Neural cell (in vitro differentiated cells): ENCODE data around the gene KNOP1. TPM values are rescaled to one million over a fixed set of nuclear protein-coding genes. Genes with fewer than 3 reads are reported as not detected.
"Not testable (repeated sequence)": the region's sequence is repeated elsewhere in the genome, so short reads cannot be mapped to it uniquely, and the experiment has no call there.

Experiments
- H2AFZ ChIP-seq: fragments of 200-600, 300-800 bp; sonication (generic), shearing (Covaris generic); 2 replicates; pipeline ENCODE4 v1.6.0; 2014; ENCODE audit warnings: low read depth, mild to moderate bottlenecking, antibody characterized with exemption, low read length, moderate library complexity
- H3F3A ChIP-seq: fragments of 200-600 bp; shearing (Covaris generic); 2 replicates; pipeline ENCODE4 v1.6.1; 2016; ENCODE audit warnings: mild to moderate bottlenecking, moderate library complexity, mixed read lengths, antibody characterized with exemption, low read length; ENCODE audit not compliant: insufficient read depth, poor library complexity, severe bottlenecking
- H3K27ac ChIP-seq: fragments of 200-600, 300-800 bp; sonication (generic), shearing (Covaris generic); 2 replicates; pipeline ENCODE4 v1.5.1; 2014; ENCODE audit warnings: mild to moderate bottlenecking, low read length, moderate library complexity
- H3K27me3 ChIP-seq: fragments of 300-800, 200-600 bp; sonication (generic), shearing (Covaris generic); 2 replicates; pipeline ENCODE4 v1.6.0; 2014; ENCODE audit warnings: mild to moderate bottlenecking, low read depth, low read length, moderate library complexity; ENCODE audit not compliant: insufficient read depth
- H3K36me3 ChIP-seq: fragments of 300-800, 200-600 bp; sonication (generic), shearing (Covaris generic); 2 replicates; pipeline ENCODE4 v1.5.1; 2014; ENCODE audit warnings: mild to moderate bottlenecking, antibody characterized with exemption, low read length, moderate library complexity; ENCODE audit not compliant: insufficient read depth
- H3K4me2 ChIP-seq: fragments of 300-800, 200-600 bp; sonication (generic), shearing (Covaris generic); 2 replicates; pipeline ENCODE4 v1.6.0; 2014; ENCODE audit warnings: mild to moderate bottlenecking, low read length
- H3K4me3 ChIP-seq: fragments of 300-800, 200-600 bp; sonication (generic), shearing (Covaris generic); 2 replicates; pipeline ENCODE4 v1.5.1; 2014; ENCODE audit warnings: mild to moderate bottlenecking, low read length, moderate library complexity
- H3K79me2 ChIP-seq: fragments of 200-600 bp; shearing (Covaris generic); replicated peaks from 2 replicates; pipeline ENCODE4 v1.6.0; 2014; ENCODE audit warnings: mild to moderate bottlenecking, low read length, moderate library complexity; ENCODE audit not compliant: insufficient read depth
- H3K9ac ChIP-seq: fragments of 300-800, 200-600 bp; sonication (generic), shearing (Covaris generic); 2 replicates; pipeline ENCODE4 v1.6.1; 2016; ENCODE audit warnings: mild to moderate bottlenecking, low read length, mixed read lengths
- H3K9me2 ChIP-seq: fragments of 200-600 bp; shearing (Covaris generic); 2 replicates; pipeline ENCODE4 v1.6.1; 2016; ENCODE audit warnings: mild to moderate bottlenecking, low read length, mixed read lengths; ENCODE audit not compliant: insufficient read depth
- H3K9me3 ChIP-seq: fragments of 200-600, 300-800 bp; sonication (generic), shearing (Covaris generic); 2 replicates; pipeline ENCODE4 v1.6.1; 2016; ENCODE audit warnings: mild to moderate bottlenecking, mixed run types, low read length, moderate library complexity, mixed read lengths
- H4K20me1 ChIP-seq: fragments of 200-600 bp; shearing (Covaris generic); 2 replicates; pipeline ENCODE4 v1.6.1; 2016; ENCODE audit warnings: mild to moderate bottlenecking, mixed run types; ENCODE audit not compliant: insufficient read depth
- CTCF ChIP-seq: fragments of 450-650 bp; IDR thresholded peaks from 2 replicates; pipeline ENCODE4 v1.5.1; 2014; ENCODE audit warnings: antibody characterized with exemption, mild to moderate bottlenecking, moderate library complexity; ENCODE audit not compliant: poor library complexity, severe bottlenecking
- EP300 ChIP-seq: fragments of 450-650 bp; conservative IDR thresholded peaks from 2 replicates; pipeline ENCODE4 v1.6.1; 2014; ENCODE audit warnings: antibody characterized with exemption, mild to moderate bottlenecking, moderate library complexity; ENCODE audit not compliant: poor library complexity, severe bottlenecking
- EZH2 ChIP-seq: fragments of 200-600, 300-800 bp; shearing (Covaris generic), sonication (generic); IDR thresholded peaks from 2 replicates; pipeline ENCODE4 v1.6.1; 2014; ENCODE audit warnings: antibody characterized with exemption, low read length, borderline replicate concordance, mild to moderate bottlenecking; ENCODE audit not compliant: insufficient read depth, poor library complexity, severe bottlenecking
- MXI1 ChIP-seq: fragments of 450-650 bp; conservative IDR thresholded peaks from 2 replicates; pipeline ENCODE4 v1.6.1; 2014; ENCODE audit warnings: antibody characterized with exemption, mild to moderate bottlenecking; ENCODE audit not compliant: poor library complexity, severe bottlenecking
- POLR2AphosphoS5 ChIP-seq: IDR thresholded peaks from 2 replicates; pipeline ENCODE4 v1.6.1; 2012
- RAD21 ChIP-seq: fragments of 450-650 bp; conservative IDR thresholded peaks from 2 replicates; pipeline ENCODE4 v1.6.1; 2014; ENCODE audit warnings: antibody characterized with exemption, mild to moderate bottlenecking, moderate library complexity
- REST ChIP-seq: IDR thresholded peaks from 2 replicates; pipeline ENCODE4 v1.6.1; 2012; ENCODE audit warnings: borderline replicate concordance
- SMC3 ChIP-seq: fragments of 450-650 bp; conservative IDR thresholded peaks from 2 replicates; pipeline ENCODE4 v1.6.1; 2014; ENCODE audit warnings: antibody characterized with exemption, mild to moderate bottlenecking, moderate library complexity; ENCODE audit not compliant: poor library complexity
- TAF1 ChIP-seq: IDR thresholded peaks from 2 replicates; pipeline ENCODE4 v1.6.1; 2012; ENCODE audit warnings: low read depth
- polyA plus RNA-seq: library from polyadenylated mRNA; depleted of rRNA; stranded (reverse); fragments of >200 nt; gene quantifications from 2 replicates; pipeline ENCODE4 v1.2.3, GENCODE V29; 2014

The KNOP1 gene
- polyA plus RNA-seq, 1 donor from 2014 or later: 40.1 TPM

GRCh38 chr16:19717314-19717713 lies 713 bp downstream of the KNOP1 start:
- H3K4me2 ChIP-seq: peak overlapping the region; percentile 98
- no peaks in the 10 kb centered on the region for H3K9me2 ChIP-seq
- no peaks in the 10 kb centered on the region for H3K9me3 ChIP-seq
- peak overlapping the region; percentile 73 for H3K9ac ChIP-seq
- H3K27me3 ChIP-seq: no peaks in the 10 kb centered on the region
- peaks cover 36% of the 10 kb centered on the region for H3K79me2 ChIP-seq
- H3K36me3 ChIP-seq: no peaks in the 10 kb centered on the region
- peak overlapping the region; percentile 81 for H3K4me3 ChIP-seq
- H3K27ac ChIP-seq: peak overlapping the region; percentile 58
- no peaks in the 10 kb centered on the region for H3F3A ChIP-seq
- no peaks in the 10 kb centered on the region for H4K20me1 ChIP-seq
- peak overlapping the region; percentile 84 for H2AFZ ChIP-seq
- TF ChIP-seq TAF1 (peak; percentile 14), MXI1 (no peak), REST (no peak)

- not testable (repeated sequence) for H3K27ac ChIP-seq, H3K27me3 ChIP-seq
- H3K79me2 ChIP-seq: peaks cover 36% of the 10 kb centered on the region
Measured at GRCh38 chr16:19716728-19717127, 1.3 kb downstream of the KNOP1 start.

GRCh38 chr16:19716183-19716582 lies 1.8 kb downstream of the KNOP1 start:
- peak overlapping the region; percentile 98 for H3K4me2 ChIP-seq
- no peak overlapping the region for H3K27ac ChIP-seq
- no peaks in the 10 kb centered on the region for H3K36me3 ChIP-seq
- H3F3A ChIP-seq: no peaks in the 10 kb centered on the region
- H3K27me3 ChIP-seq: no peaks in the 10 kb centered on the region
- H3K79me2 ChIP-seq: peaks cover 36% of the 10 kb centered on the region
- no peaks in the 10 kb centered on the region for H3K9me2 ChIP-seq
- H2AFZ ChIP-seq: no peak overlapping the region
- TF ChIP-seq RAD21: no peak
- TF ChIP-seq TAF1: no peak
- no peak for TF ChIP-seq REST
- TF ChIP-seq EP300: no peak
- TF ChIP-seq CTCF: no peak
- TF ChIP-seq MXI1: no peak
- TF ChIP-seq POLR2AphosphoS5: no peak
- TF ChIP-seq SMC3: no peak
- no peak for TF ChIP-seq EZH2
- no peaks in the 10 kb centered on the region for H4K20me1 ChIP-seq
- H3K4me3 ChIP-seq: peak overlapping the region; percentile 81
- no peak overlapping the region for H3K9ac ChIP-seq
- no peaks in the 10 kb centered on the region for H3K9me3 ChIP-seq

More at GRCh38 chr16:19716728-19717127, 1.3 kb downstream of the KNOP1 start:
- H3K9me2 ChIP-seq, H3K36me3 ChIP-seq, H2AFZ ChIP-seq, H3F3A ChIP-seq, H3K9me3 ChIP-seq, H4K20me1 ChIP-seq: not testable (repeated sequence)
- peak overlapping the region; percentile 73 for H3K9ac ChIP-seq
- H3K4me3 ChIP-seq: peak overlapping the region; percentile 81
- H3K4me2 ChIP-seq: peak overlapping the region; percentile 98
